ENCODE data around the gene E2F7. TPM values are rescaled to one million over a fixed set of nuclear protein-coding genes. Genes with fewer than 3 reads are reported as not detected.

Gene E2F7
- total and polyA plus RNA-seq, 2 of the 4 experiments (the other 2 are of a cell fraction): 6.0 to 8.1 TPM

- Histone ChIP-seq H2AK5ac (ENCODE audit: low read depth, low read length) (no peak overlapping the region), H4K91ac (ENCODE audit: insufficient read depth, low read depth, low read length) (no peak overlapping the region), H2BK120ac (ENCODE audit: low read depth, low read length) (no peak overlapping the region), H4K20me1 (ENCODE audit: insufficient read depth, low read length) (no peaks in the 10 kb centered on the region), H3K9me3 (ENCODE audit: control insufficient read depth, insufficient read depth, low read length) (no peaks in the 10 kb centered on the region), H2AFZ (replicated peaks; ENCODE audit: low read length, poor library complexity) (no peak overlapping the region), H3K23ac (ENCODE audit: low read depth, low read length) (no peak overlapping the region), H3K4me3 (ENCODE audit: insufficient read depth, low read depth, low read length) (no peak overlapping the region), H3K9me1 (ENCODE audit: insufficient read depth, low read length) (no peaks in the 10 kb centered on the region), H3K27me3 (ENCODE audit: control insufficient read depth, insufficient read depth, low read length) (no peaks in the 10 kb centered on the region), H3K4ac (ENCODE audit: low read depth, low read length) (no peak overlapping the region), H3K14ac (replicated peaks; ENCODE audit: low read depth, low read length) (no peak overlapping the region), H3K4me1 (ENCODE audit: control insufficient read depth, insufficient read depth, low read length) (no peaks in the 10 kb centered on the region), H3K79me1 (ENCODE audit: low read depth in 1 of 2, low read length in 2 of 2) (peaks cover 0 to 3% of the 10 kb centered on the region in 2 experiments; a peak in 2 of 4 replicates), H3K9ac (ENCODE audit: low read depth, low read length) (no peak overlapping the region), H3K27ac (ENCODE audit: insufficient read depth, low read length) (no peak overlapping the region), H2AK9ac (replicated peaks; ENCODE audit: low read depth, low read length, poor library complexity) (no peak overlapping the region), H2BK5ac (ENCODE audit: low read depth, low read length, poor library complexity, severe bottlenecking) (no peak overlapping the region), H4K8ac (ENCODE audit: low read depth in 2 of 2, low read length in 2 of 2) (no peak overlapping the region), H2BK20ac (ENCODE audit: low read depth, low read length) (no peak overlapping the region), H3K18ac (ENCODE audit: low read depth, low read length) (no peak overlapping the region), H3K36me3 (ENCODE audit: control insufficient read depth, insufficient read depth, low read length) (peaks cover 7% of the 10 kb centered on the region), H4K5ac (ENCODE audit: low read depth, low read length) (no peak overlapping the region), H3K56ac (ENCODE audit: extremely low read depth, insufficient read depth, low read length) (no peak overlapping the region), H2BK15ac (ENCODE audit: low read depth, low read length) (no peak overlapping the region), H3K4me2 (ENCODE audit: low read depth, low read length) (no peak overlapping the region)
- TF ChIP-seq RAD21 (IDR thresholded peaks at IDR 0.05; ENCODE audit: low read length) (no peak), RCOR1 (IDR thresholded peaks at IDR 0.05; ENCODE audit: insufficient replicate concordance, low read length) (no peak), SMC3 (IDR thresholded peaks at IDR 0.05; ENCODE audit: low read depth, low read length) (no peak), BHLHE40 (IDR thresholded peaks at IDR 0.05; ENCODE audit: low read depth, low read length) (no peak), MXI1 (IDR thresholded peaks at IDR 0.05; ENCODE audit: borderline replicate concordance, low read depth, low read length) (no peak), RFX5 (IDR thresholded peaks at IDR 0.05; ENCODE audit: low read depth, low read length) (no peak), ELK1 (IDR thresholded peaks at IDR 0.05; ENCODE audit: borderline replicate concordance, low read depth, low read length) (no peak), MAZ (IDR thresholded peaks at IDR 0.05; ENCODE audit: borderline replicate concordance, low read depth, low read length) (no peak), USF2 (IDR thresholded peaks at IDR 0.05; ENCODE audit: low read depth, low read length) (no peak), FOS (IDR thresholded peaks at IDR 0.05; ENCODE audit: low read depth, low read length) (no peak), MAFK (IDR thresholded peaks at IDR 0.05; ENCODE audit: low read depth, low read length) (no peak), POLR2A (IDR thresholded peaks at IDR 0.05; ENCODE audit: low read depth, low read length) (no peak)
- TF ChIP-seq, protein P1, sequence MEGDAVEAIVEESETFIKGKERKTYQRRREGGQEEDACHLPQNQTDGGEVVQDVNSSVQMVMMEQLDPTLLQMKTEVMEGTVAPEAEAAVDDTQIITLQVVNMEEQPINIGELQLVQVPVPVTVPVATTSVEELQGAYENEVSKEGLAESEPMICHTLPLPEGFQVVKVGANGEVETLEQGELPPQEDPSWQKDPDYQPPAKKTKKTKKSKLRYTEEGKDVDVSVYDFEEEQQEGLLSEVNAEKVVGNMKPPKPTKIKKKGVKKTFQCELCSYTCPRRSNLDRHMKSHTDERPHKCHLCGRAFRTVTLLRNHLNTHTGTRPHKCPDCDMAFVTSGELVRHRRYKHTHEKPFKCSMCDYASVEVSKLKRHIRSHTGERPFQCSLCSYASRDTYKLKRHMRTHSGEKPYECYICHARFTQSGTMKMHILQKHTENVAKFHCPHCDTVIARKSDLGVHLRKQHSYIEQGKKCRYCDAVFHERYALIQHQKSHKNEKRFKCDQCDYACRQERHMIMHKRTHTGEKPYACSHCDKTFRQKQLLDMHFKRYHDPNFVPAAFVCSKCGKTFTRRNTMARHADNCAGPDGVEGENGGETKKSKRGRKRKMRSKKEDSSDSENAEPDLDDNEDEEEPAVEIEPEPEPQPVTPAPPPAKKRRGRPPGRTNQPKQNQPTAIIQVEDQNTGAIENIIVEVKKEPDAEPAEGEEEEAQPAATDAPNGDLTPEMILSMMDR (conservative IDR thresholded peaks at IDR 0.05; ENCODE audit: low read depth, low read length): no peak
- intact Hi-C loops (cut with micrococcal nuclease): no loop called here
- in situ Hi-C loops (cut with MboI; ENCODE audit: low sequenced_read_pairs): no loop called here
- ATAC-seq (ENCODE audit: low read depth) (no peak), DNase-seq (no peak)
- ChIA-PET CTCF (interaction anchor here (0.7 kb wide), 1 partner anchor 26 kb away, joined by 3 read pairs; no protein-coding TSS in a partner anchor), POLR2A (ENCODE audit: unreplicated experiment) (no interaction called here)
- BruUV-seq (replicated peaks): no TSS peak
- WGBS, 2 experiments (ENCODE audit: extremely low coverage in 2 of 2, insufficient read length in 1 of 2): 92% methylated on average over 2 of the region's 6 CpGs; no CpG with 5 or more reads in 1 of the 2 experiments
- dilution Hi-C loops (cut with HindIII; ENCODE audit: low sequenced_read_pairs, unreplicated experiment): no loop called here
These were observed 41.9 kb downstream of the E2F7 start for GRCh38 chr12:77023501-77023900.

All from IMR-90 (cell line).